HG02678 (cell line): ENCODE measurements around the gene TSPAN32.
"Not testable (repeated sequence)": the region's sequence is repeated elsewhere in the genome, so short reads cannot be mapped to it uniquely, and the experiment has no call there.

ENCODE experiments used
- ATAC-seq: cut with Tn5 transposase; IDR thresholded peaks from one replicate; pipeline ENCODE4 v1.9.1; 2021; ENCODE audit warnings: mild to moderate bottlenecking, moderate library complexity; ENCODE audit not compliant: unreplicated experiment

Gene TSPAN32

DNA sequence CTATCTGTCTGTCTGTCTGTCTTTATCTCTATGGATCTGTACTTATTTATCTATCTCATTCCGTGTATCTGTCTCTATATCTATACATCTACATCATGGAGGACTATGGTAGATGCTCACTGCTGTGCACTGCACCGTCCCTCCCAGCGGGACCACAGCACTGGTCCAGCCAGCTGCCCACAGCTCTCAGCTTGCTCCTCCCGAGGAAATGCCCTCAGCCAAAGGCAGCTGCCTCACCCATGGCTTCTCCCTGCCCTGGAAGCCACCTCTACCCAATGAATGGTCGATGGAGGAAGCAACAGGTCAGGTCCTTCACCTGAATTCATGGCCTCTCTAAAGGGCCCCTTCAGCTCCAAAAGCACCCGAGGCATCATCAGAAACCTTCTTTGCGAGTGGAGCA, 60.6 kb downstream of the TSPAN32 start:
- ATAC-seq, result no peak

DNA sequence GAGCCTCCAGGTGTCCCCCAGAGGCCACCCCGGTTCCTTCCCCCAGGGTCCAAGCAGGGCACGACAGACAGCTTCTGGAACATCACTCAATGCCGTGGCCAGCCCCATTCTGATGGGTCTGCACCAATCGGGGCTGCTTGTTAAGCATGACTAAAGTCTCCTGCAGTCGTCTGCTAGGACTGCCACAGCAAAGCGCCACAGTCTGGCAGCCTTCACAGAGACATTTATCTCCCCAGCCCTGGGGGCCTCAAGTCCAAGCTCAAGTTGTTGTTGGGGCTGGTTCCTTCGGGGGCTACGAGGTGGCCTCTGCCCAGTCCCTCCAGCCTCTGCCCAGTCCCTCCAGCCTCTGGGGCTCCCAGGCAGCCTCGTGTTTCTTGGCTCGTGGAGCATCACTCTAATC, 61.3 kb downstream of the TSPAN32 start:
- ATAC-seq, result no peak

DNA sequence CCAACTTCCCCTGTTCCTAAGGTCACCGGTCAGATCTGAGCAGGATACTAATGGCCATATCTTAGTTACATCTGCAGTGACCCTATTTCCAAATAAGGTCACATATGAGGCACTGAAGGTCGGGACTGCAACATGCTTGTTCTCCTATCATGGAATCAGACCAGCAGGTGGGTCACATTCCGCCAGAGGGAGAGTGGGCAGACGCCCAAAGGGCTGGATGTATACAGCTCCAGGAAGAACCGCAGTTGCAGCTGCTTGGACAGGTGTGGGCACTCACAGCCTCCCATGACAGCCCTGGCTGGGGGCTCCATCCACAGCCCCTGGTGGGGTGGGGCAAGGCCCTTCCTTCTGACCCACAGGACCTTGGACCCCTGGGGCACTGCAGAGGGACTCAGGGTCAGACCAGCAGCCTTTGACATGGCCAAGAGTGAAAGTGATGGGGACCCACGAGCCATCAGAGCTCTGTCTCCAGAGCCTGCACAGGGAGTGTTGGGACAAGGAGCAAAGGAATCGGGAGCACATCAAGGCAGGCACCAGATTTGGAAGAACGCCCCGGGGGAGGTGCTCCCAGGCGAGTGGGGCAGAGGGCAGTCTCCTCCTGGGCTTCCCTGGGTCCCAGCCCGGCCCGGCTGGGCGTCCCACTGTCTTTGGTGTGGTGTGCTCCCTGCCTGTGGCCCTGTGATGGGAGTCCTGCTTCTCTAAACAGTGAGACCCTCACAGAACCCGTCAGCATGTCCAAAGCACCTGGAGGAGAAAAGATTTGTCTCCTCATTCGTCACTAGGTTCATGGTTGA, 62.0 kb downstream of the TSPAN32 start:
- ATAC-seq, result no peak

DNA sequence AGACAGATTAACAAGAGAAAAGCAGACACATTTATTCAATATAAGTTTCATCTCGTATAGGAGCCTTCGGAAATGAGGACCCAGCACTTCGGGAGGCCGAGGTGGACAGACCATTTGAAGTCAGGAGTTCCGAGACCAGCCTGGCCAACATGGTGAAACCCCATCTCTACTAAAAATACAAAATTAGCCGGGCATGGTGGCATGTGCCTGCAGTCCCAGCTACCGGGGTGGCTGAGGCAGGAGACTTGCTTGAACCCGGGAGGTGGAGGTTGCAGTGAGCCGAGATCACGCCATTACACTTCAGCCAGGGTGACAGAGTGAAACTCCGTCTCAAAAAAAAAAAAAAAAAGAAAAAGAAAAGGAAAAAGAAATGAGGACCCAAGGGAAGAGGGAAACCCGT, 62.6 kb downstream of the TSPAN32 start:
- not testable (repeated sequence) for ATAC-seq

DNA sequence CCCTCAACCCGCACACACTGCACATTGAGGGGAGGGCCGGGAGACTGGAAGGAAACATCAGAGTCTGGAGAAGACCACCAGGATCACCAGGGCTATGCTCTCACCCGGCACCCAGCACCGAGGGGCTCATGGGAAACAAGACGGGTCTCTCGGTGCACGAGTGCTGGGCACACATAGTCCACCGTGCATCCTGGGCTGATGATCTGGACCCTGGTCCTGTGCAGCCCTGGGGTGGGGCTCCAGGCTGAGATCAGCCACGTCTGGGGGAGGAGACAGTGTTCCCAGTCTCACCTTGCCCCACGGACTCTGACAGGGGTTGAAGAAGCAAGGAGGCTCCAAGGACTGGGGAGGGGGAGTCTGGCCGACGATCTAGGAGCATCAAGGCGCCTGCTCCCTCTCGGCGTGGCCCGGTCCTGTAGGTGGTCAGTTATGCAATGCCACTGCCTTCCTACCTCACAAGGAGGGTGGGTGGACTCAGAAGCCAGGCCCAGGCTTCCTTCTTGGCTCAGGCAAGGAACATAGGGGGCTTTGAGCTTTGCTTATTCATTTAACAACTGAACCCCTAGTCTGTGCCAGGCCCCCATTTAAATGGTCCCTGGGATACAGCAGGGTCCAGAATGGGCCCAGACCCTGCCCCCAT, 63.9 kb downstream of the TSPAN32 start:
- no peak for ATAC-seq

DNA sequence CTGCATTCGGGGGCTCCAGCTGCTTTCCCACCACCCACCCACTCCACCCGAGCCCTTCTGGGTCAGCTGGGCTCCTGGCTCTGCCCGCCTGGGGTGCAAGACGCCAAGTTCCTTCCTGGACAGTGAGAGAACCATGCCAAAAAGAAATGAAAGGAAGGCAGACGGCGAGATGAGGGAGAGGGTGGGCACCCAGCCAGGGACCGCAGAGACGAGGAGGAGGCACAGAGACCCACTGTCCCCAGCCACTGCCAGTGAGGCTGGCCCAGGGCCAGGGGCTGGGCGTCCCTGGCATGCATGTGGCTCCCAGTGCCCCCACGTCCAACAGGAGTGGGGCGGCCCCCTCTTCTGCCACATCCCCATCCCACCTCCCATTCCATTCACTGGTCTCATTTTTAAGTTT, 64.5 kb downstream of the TSPAN32 start:
- ATAC-seq, result no peak

DNA sequence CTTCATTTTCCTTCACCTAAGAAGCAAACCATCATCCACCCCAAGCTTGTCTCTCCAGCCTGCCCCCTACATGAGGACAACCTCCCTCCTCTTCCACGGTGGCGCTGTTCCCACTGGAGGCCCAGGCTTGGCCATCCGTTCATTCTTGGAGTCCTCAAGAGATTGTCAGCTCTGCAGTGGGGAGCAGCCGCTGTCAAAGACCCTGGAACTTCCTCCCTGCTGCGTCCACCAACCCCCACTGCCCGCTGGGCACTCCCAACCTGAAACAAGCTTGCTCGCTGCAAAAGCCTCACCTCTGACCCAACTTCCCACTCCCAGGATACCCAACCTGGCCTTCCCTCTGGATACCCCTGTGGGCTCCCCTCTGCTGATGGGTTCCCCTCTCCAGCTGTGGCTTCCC, 64.9 kb downstream of the TSPAN32 start:
- no peak for ATAC-seq

DNA sequence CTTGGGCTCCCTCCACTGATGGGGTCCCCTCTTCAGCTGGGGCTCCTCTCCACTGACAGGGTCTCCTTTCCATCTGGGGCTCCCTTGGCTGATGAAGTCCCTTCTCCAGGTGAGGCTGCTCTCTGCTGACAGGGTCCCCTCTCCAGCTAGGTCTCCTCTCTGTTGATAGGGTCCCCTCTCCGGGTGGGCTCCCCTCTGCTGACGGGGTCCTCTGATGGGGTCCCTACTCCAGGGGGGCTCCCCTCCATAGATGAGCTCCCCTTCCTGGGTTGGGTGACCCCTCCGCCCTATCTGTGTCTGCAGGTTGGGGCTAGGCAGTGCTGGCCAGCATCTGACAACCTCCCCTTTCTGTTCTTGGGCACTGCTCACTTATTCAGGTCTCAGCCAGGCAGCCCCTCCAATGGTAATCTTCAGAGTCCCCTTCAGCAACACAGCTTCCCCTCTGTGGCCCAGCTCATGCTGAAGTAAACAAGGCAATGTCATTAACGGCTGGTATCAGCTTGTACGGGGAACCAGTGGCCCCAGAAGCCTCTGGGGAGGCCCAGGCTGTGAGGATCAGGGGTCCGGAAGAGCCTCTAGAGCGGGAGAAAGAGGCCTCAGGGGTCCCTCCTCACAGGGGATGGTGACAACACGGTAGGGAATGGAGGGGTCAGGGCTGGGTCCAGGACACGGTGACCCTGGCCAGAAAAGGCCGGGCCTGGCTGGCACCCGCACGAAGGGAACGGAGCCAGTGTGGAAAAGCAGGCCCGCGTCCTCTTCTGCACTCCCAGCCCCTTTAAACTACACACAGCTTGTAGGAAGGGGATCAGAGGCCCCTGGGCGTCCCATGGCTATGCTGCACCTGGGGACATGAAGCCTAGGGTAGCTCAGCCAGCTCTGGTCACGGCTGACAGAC, 65.7 kb downstream of the TSPAN32 start:
- no peak for ATAC-seq
